GM18502 (cell line): Measurements from ENCODE around the gene LEFTY1.
"Not testable (repeated sequence)": the region's sequence is repeated elsewhere in the genome, so short reads cannot be mapped to it uniquely, and the experiment has no call there.

Experiments used
- ATAC-seq: cut with Tn5 transposase; IDR thresholded peaks from one replicate; pipeline ENCODE4 v1.9.1; 2021; ENCODE audit warnings: mild to moderate bottlenecking; ENCODE audit not compliant: unreplicated experiment, poor library complexity

Gene LEFTY1

GRCh38 chr1:225852413-225853124, 36.4 kb downstream of the LEFTY1 start:
- ATAC-seq: no peak

GRCh38 chr1:225851805-225852204, 37.1 kb downstream of the LEFTY1 start:
- peak; percentile 58 for ATAC-seq

- ATAC-seq: no peak
Measured at GRCh38 chr1:225850370-225850769, 38.6 kb downstream of the LEFTY1 start.

GRCh38 chr1:225849925-225850324, 39.0 kb downstream of the LEFTY1 start:
- no peak for ATAC-seq

- peak; percentile 67 for ATAC-seq
Measured at GRCh38 chr1:225848030-225848955, 40.7 kb downstream of the LEFTY1 start.

- ATAC-seq: no peak
Measured at GRCh38 chr1:225847610-225848009, 41.3 kb downstream of the LEFTY1 start.

GRCh38 chr1:225846331-225847310, 42.3 kb downstream of the LEFTY1 start:
- no peak for ATAC-seq

- no peak for ATAC-seq
Measured at GRCh38 chr1:225845571-225846259, 43.2 kb downstream of the LEFTY1 start.

GRCh38 chr1:225845097-225845496, 43.8 kb downstream of the LEFTY1 start:
- ATAC-seq: no peak

- no peak for ATAC-seq
Measured at GRCh38 chr1:225844236-225845061, 44.5 kb downstream of the LEFTY1 start.

- ATAC-seq: no peak
Measured at GRCh38 chr1:225843426-225843795, 45.5 kb downstream of the LEFTY1 start.

- ATAC-seq: no peak
Measured at GRCh38 chr1:225842788-225843425, 46.0 kb downstream of the LEFTY1 start.

GRCh38 chr1:225842074-225842473, 46.9 kb downstream of the LEFTY1 start:
- no peak for ATAC-seq

GRCh38 chr1:225840713-225841112, 48.2 kb downstream of the LEFTY1 start:
- no peak for ATAC-seq

GRCh38 chr1:225840223-225840610, 48.7 kb downstream of the LEFTY1 start:
- no peak for ATAC-seq

GRCh38 chr1:225838793-225839192, 50.2 kb downstream of the LEFTY1 start:
- no peak for ATAC-seq

- not testable (repeated sequence) for ATAC-seq
Measured at GRCh38 chr1:225836296-225836695, 52.6 kb downstream of the LEFTY1 start.
